Measurements from ENCODE around the gene CYB5RL. TPM values are rescaled to one million over a fixed set of nuclear protein-coding genes. Genes with fewer than 3 reads are reported as not detected.

Gene CYB5RL
- total and polyA plus RNA-seq, 2 of the 8 experiments (the other 6 are each of a cell fraction or from before 2014, with no cell fraction given) = 13.2 to 14.1 TPM

- TF ChIP-seq RNF2 (IDR thresholded peaks at IDR 0.05; ENCODE audit: borderline replicate concordance, low read depth, low read length, missing control alignments, poor library complexity, severe bottlenecking) = no peak
- TF ChIP-seq KDM1A (IDR thresholded peaks at IDR 0.05; ENCODE audit: borderline replicate concordance, low read length) = no peak
Measured at GRCh38 chr1:54204199-54204598, 4.4 kb upstream of the CYB5RL start (continued).

All from H1 (cell line).